Right hindlimb (tissue), 1 donor: Measurements from ENCODE around the gene MED7.
"Not testable (repeated sequence)": the region's sequence is repeated elsewhere in the genome, so short reads cannot be mapped to it uniquely, and the experiment has no call there.

Source experiments
- DNase-seq: peaks from one replicate; pipeline ENCODE4 v3.0.0-alpha.2; 2018

The MED7 gene

GRCh38 chr5:157142317-157143126, at the start of gene MED7:
Gene MED7 (minus strand): TSS chr5:157142865. CDS start chr5:157139431, 3,434 bp downstream.
- peak; percentile 98 for DNase-seq

GRCh38 chr5:157189223-157189622, 46.6 kb upstream of the MED7 start:
- no peak for DNase-seq

GRCh38 chr5:157188270-157188669, 45.6 kb upstream of the MED7 start:
- DNase-seq = no peak

- DNase-seq = no peak
Observed at GRCh38 chr5:157187046-157187754, 44.5 kb upstream of the MED7 start.

GRCh38 chr5:157186309-157187045, 43.8 kb upstream of the MED7 start:
- DNase-seq = no peak

- DNase-seq = not testable (repeated sequence)
Observed at GRCh38 chr5:157185122-157185521, 42.5 kb upstream of the MED7 start.

- DNase-seq = no peak
Observed at GRCh38 chr5:157184117-157184670, 41.5 kb upstream of the MED7 start.

- no peak for DNase-seq
Observed at GRCh38 chr5:157182143-157182757, 39.6 kb upstream of the MED7 start.

- no peak for DNase-seq
Observed at GRCh38 chr5:157180374-157181264, 38.0 kb upstream of the MED7 start, which contains the start of gene ITK. Gene ITK (plus strand): TSS chr5:157180840. CDS start chr5:157180978, 138 bp downstream.

- no peak for DNase-seq
Observed at GRCh38 chr5:157178966-157179365, 36.3 kb upstream of the MED7 start.

GRCh38 chr5:157177953-157178352, 35.3 kb upstream of the MED7 start:
- no peak for DNase-seq

GRCh38 chr5:157175071-157175612, 32.5 kb upstream of the MED7 start:
- DNase-seq = no peak

GRCh38 chr5:157172403-157172802, 29.7 kb upstream of the MED7 start:
- no peak for DNase-seq

GRCh38 chr5:157168286-157168685, 25.6 kb upstream of the MED7 start:
- no peak for DNase-seq

GRCh38 chr5:157167214-157167621, 24.6 kb upstream of the MED7 start:
- no peak for DNase-seq

GRCh38 chr5:157166214-157167213, 23.8 kb upstream of the MED7 start, which contains the start of gene GARIN3:
Gene GARIN3 (minus strand): TSS chr5:157166264. CDS start chr5:157166168, 96 bp downstream.
- DNase-seq = no peak

- DNase-seq = no peak
Observed at GRCh38 chr5:157165668-157166067, 23.0 kb upstream of the MED7 start.

- DNase-seq = no peak
Observed at GRCh38 chr5:157165261-157165660, 22.6 kb upstream of the MED7 start.

GRCh38 chr5:157164521-157164920, 21.9 kb upstream of the MED7 start:
- no peak for DNase-seq
